ENCODE data around the gene XPNPEP1.

XPNPEP1 gene

GRCh38 chr10:109895095-109895818 lies 28.1 kb downstream of the XPNPEP1 start:
- in situ Hi-C loops (cut with MboI; ENCODE audit: low sequenced_read_pairs): no loop called here

GRCh38 chr10:109894516-109894915 lies 28.8 kb downstream of the XPNPEP1 start:
- in situ Hi-C loops (cut with MboI; ENCODE audit: low sequenced_read_pairs): no loop called here

DNA sequence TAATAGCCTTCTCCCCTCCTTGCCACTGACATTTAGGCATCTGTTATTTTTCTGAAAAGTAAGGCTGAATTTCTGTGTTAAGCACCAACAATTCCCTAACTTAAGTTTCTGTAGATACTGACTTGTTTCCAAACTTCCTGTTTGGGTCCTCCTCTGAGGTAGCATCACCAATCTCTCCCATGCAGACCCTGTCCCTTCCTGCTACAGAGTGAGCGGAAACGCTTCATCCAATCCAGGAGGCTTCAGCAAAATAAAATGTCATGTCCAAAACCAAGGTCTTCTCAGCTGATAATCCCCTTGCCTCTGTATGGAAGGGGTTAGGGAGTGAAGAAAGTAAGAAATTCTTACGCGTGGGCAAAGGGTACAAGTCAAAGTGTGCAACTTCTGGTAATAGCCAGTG lies 29.9 kb downstream of the XPNPEP1 start:
- in situ Hi-C loops (cut with MboI; ENCODE audit: low sequenced_read_pairs): no loop called here

GRCh38 chr10:109892931-109893330 lies 30.4 kb downstream of the XPNPEP1 start:
- in situ Hi-C loops (cut with MboI; ENCODE audit: low sequenced_read_pairs): no loop called here

GRCh38 chr10:109892117-109892516 lies 31.2 kb downstream of the XPNPEP1 start:
- in situ Hi-C loops (cut with MboI; ENCODE audit: low sequenced_read_pairs): no loop called here

- in situ Hi-C loops (cut with MboI; ENCODE audit: low sequenced_read_pairs): no loop called here
Measured at GRCh38 chr10:109891105-109891504, 32.2 kb downstream of the XPNPEP1 start.

DNA sequence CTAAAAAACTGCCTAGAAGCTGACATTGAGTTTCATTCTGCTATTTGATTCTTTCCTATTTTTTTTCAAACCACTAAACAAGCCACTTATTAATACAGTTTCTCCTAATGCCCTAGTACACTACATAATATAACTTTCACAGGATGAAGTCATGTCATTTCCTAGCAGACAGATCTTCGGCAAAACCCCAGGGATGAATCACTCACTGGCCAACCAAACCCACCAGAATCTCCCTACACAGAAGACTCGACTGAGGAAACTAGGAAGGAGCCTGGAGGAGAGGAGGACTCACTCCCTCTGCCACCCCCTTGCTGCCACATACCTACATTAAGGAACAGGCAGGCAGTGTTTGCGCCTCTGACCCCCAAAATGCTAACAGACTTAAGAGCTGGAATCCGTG lies 33.4 kb downstream of the XPNPEP1 start:
- in situ Hi-C loops (cut with MboI; ENCODE audit: low sequenced_read_pairs): no loop called here

DNA sequence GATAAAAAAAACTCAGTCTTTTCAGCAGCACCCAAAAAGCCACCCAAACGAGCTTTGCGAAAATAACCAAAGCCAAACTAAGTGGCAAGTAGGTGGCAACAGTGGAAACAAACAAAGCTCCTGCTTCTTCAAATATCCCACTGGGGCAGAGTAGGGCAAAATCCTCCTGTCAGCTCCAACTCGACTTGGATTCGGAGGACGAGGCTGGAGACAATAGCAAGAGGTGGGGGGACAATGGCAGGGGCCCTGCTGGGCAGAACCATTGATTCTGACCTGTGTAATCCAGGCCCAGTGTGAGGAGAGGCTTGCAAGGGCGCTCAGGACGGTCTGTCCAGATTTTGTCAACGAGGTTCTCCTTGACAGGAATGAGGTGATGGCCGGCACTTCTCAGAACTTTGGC lies 35.5 kb downstream of the XPNPEP1 start:
- in situ Hi-C loops (cut with MboI; ENCODE audit: low sequenced_read_pairs): no loop called here

DNA sequence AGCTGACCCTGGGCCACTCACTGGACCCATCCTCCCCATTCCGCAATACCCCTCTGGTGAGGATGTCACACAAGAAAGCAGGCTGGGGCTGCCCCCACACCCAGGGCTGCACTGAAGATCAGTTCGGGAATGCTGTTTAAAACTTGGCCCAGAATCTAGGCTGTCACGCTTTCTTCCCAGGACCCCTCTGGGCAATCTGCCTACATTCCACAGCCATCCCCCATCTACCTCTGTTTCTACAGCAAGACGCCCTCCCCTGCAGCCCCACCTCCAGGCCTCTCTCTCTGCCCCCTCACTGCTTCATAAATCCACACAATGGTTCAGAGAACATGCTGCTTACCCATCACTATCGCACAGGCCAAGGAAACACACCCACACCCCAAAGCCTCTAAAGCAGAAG lies 36.1 kb downstream of the XPNPEP1 start:
- in situ Hi-C loops (cut with MboI; ENCODE audit: low sequenced_read_pairs): no loop called here

GRCh38 chr10:109886781-109887140 lies 36.5 kb downstream of the XPNPEP1 start:
- in situ Hi-C loops (cut with MboI; ENCODE audit: low sequenced_read_pairs): no loop called here

DNA sequence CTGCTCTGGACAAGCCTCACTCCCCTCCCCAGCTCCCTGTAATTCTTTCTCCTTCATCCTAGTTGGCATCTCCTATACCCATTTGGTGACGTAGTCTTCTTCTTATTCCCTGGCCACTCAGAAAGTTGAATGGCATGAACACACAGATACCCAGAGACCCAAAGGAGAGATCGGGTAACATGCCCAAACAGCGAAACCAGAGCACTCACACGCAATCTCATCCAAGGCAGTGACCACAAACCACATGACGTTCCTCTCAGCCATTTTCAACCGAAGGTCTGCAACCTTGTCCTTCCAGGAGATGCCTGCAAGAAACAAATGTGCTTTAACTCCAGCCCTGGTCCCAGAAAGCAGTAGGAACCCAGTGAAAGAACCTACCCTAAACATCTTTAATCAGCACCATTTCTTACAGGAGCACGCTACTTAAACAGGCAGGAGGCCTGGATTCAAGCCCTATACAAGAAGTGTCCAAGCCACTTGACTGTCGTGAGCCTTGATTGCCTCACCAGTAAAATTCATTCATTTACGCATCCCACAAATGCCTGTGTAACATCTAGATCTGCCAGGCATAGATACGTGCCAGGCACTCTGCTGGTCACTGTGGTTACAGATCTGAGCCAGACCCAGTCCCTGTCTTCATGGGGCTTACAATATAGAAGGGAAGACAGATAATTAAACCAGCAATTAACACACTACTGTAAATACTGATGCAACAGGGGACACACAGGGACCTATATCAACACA lies 37.1 kb downstream of the XPNPEP1 start:
- in situ Hi-C loops (cut with MboI; ENCODE audit: low sequenced_read_pairs): no loop called here

GRCh38 chr10:109883859-109884771 lies 39.2 kb downstream of the XPNPEP1 start:
- in situ Hi-C loops (cut with MboI; ENCODE audit: low sequenced_read_pairs): loop anchor here (5.0 kb wide), 1 partner anchor 253 kb away; no protein-coding TSS in a partner anchor

GRCh38 chr10:109882251-109883057 lies 40.9 kb downstream of the XPNPEP1 start:
- in situ Hi-C loops (cut with MboI; ENCODE audit: low sequenced_read_pairs): loop anchor here (5.0 kb wide), 1 partner anchor 255 kb away; no protein-coding TSS in a partner anchor

- in situ Hi-C loops (cut with MboI; ENCODE audit: low sequenced_read_pairs): loop anchor here (5.0 kb wide), 1 partner anchor 256 kb away; no protein-coding TSS in a partner anchor
Measured at GRCh38 chr10:109881769-109882057, 41.6 kb downstream of the XPNPEP1 start.

DNA sequence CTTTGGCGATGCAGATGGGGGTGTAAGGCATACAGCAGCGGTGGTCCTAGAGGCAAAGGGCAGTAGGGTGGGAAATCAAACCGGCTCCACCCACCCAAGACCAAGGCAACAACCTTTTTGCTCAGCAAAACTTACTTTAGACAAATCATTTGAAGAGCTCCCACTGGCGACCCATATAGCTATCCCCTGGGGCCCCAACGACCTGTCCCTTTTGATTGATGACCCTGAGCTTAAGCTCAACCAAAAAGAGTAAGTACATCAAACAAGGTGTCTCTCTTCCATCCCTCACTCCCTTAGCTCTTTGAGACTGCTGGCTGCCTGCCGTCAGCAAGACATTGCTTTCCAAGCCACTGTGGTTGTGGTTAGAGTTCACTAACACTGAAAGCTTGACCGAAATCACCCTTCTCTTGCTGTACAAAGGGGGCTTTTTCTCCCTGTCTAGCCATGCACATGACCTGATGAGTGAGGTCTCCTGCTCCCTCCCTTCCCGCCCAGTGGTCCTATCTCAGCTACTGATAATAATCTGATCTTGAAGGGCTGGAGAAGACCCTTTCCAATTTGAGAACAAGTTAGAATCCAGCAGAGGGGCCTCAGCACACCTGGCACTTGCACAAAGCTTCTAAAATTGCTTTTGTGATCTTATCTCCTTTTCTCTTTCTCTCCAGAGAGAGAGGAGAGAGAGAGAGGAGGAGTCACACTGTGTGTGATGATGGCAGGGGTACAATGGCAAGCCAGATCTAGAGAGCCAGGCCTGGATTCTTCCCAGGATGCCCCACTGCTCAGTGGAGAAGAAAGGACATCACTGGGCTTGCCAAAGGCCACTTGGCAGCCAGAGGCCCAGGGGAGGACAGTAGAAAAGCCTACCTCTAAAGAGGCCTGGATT lies 42.2 kb downstream of the XPNPEP1 start:
- in situ Hi-C loops (cut with MboI; ENCODE audit: low sequenced_read_pairs): loop anchor here (5.0 kb wide), 1 partner anchor 256 kb away; no protein-coding TSS in a partner anchor

DNA sequence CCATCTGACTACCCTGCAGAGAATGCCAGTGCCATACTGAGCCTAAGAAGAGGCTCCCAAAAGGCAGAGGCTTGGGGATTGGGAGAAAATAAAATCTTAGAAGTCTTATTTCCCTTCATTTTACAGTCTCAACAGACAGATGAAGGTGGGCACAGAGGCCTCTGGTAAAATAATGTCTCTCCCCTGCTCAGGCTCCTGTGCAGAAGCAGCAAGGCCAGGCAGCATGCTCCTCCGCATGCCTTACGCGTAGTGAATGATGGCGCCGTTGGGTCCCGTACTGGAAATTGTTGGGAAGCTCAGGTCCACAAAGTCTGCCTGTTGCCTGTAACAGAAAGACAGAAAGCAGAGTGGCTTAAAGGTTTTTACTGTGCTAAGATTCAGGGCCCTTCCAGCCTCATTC lies 45.8 kb downstream of the XPNPEP1 start:
- in situ Hi-C loops (cut with MboI; ENCODE audit: low sequenced_read_pairs): no loop called here

GRCh38 chr10:109875828-109876821 lies 47.2 kb downstream of the XPNPEP1 start:
- in situ Hi-C loops (cut with MboI; ENCODE audit: low sequenced_read_pairs): no loop called here

GRCh38 chr10:109875151-109875568 lies 48.2 kb downstream of the XPNPEP1 start:
- in situ Hi-C loops (cut with MboI; ENCODE audit: low sequenced_read_pairs): no loop called here

All from HL-60/S4 (cell line).